ENCODE data around the gene MRGPRF.

The MRGPRF gene

DNA sequence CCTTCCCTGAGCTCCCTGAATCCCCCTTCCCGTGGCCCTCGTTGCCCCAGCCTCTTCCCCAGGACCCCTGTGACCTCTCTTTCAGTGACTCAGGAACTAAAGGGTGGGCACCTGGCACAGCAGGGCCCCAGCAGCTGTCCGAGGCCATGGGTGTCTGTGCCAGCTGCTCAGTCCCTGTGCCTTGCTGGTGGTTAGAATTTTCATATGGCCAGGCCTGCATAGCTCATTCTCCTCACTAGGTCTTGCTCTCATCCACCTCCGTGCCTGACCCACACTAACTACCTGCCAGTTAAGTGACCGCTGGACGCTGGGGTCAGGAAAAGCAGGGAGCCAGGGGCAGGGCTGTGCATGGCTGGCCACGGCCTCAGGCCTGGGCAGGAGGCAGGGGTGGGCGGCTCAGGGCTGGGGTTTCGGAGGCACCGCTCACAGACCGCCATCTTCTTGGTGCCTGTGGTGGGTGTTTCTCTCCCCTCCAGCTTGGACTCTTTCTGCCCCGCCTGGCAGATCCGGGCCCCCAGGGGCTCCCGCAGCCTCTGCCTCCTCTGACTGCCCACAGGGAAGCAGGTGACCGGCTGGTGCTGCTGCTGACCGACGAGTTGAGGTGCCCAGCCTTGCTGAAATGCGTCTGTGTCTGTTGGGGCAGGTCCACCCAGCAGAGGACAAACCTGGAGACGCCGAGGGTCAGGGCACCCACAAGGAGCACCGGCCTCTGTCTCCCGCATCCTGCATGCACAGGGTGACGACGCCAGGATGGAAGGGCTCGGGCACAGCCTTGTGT lies 52.6 kb downstream of the MRGPRF start:
- DNase-seq (ENCODE audit: low read depth): no peak
- no peak overlapping the region for H3K4me3 ChIP-seq (ENCODE audit: control insufficient read depth, low read depth, low read length)
- TF ChIP-seq, protein P1, sequence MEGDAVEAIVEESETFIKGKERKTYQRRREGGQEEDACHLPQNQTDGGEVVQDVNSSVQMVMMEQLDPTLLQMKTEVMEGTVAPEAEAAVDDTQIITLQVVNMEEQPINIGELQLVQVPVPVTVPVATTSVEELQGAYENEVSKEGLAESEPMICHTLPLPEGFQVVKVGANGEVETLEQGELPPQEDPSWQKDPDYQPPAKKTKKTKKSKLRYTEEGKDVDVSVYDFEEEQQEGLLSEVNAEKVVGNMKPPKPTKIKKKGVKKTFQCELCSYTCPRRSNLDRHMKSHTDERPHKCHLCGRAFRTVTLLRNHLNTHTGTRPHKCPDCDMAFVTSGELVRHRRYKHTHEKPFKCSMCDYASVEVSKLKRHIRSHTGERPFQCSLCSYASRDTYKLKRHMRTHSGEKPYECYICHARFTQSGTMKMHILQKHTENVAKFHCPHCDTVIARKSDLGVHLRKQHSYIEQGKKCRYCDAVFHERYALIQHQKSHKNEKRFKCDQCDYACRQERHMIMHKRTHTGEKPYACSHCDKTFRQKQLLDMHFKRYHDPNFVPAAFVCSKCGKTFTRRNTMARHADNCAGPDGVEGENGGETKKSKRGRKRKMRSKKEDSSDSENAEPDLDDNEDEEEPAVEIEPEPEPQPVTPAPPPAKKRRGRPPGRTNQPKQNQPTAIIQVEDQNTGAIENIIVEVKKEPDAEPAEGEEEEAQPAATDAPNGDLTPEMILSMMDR (conservative IDR thresholded peaks at IDR 0.05; ENCODE audit: control insufficient read depth, insufficient read depth, low read depth, low read length): no peak

DNA sequence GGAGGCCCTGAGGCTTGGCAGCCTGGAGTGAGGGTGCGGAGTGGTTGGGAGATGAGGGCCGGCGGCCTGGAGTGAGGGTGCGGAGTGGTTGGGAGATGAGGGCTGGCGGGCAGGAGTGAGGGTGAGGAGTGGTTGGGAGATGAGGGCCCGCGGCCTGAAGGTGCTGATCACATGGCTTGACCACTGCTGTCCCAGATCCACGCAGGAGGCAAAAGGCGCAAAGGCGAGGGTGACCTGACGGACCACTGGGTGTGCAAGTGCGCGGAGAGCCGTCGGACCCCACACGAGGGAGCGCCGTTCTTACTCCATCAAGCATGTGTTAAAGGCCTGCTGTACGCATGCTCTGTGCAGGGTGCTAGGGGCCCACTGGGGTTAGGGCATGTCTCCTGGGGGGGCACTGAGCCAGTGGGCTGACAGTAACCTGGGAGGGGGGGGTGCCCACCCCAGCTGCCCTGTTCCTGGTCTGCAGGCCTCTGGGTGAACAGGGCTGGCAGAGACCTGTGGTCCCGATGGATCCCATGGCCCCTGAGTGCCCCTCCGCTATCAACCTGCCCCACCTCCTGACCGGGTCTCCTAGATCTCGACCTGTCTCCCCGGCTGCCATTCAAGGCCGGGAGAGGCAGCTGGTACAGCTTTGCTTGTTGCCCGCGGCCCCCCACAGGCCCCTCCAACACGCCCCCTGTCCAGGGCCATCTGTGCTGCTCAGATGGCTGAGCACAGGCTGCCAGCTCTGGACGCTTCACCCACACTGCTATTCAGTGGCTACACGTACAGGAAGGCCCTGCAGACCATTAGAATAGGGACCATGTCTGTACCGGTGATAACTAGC lies 53.4 kb downstream of the MRGPRF start:
- no peak overlapping the region for H3K4me3 ChIP-seq (ENCODE audit: control insufficient read depth, low read depth, low read length)
- DNase-seq (ENCODE audit: low read depth): no peak
- TF ChIP-seq, protein P1 (conservative IDR thresholded peaks at IDR 0.05; ENCODE audit: control insufficient read depth, insufficient read depth, low read depth, low read length): no peak

DNA sequence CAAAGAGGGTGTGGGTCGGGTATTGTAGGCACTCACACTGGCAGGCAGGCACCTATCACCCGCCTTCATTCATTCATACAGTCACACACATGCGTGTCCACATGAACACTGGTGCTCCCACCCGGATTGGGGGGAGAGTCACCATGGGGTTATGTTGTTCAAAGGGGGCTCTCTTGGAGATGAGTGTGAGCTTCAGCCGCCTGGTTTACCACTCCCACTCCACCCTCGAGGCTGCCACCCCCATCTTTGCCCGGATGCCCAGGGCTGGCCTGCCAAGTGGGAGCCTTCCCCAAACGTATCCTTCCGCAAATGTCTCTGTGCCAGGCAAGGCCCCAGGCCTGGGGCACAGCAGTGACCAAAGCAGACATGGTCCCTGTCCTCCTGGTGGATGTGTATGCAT lies 54.8 kb downstream of the MRGPRF start:
- TF ChIP-seq, protein P1 (conservative IDR thresholded peaks at IDR 0.05; ENCODE audit: control insufficient read depth, insufficient read depth, low read depth, low read length): no peak
- no peak overlapping the region for H3K4me3 ChIP-seq (ENCODE audit: control insufficient read depth, low read depth, low read length)
- DNase-seq (ENCODE audit: low read depth): no peak

DNA sequence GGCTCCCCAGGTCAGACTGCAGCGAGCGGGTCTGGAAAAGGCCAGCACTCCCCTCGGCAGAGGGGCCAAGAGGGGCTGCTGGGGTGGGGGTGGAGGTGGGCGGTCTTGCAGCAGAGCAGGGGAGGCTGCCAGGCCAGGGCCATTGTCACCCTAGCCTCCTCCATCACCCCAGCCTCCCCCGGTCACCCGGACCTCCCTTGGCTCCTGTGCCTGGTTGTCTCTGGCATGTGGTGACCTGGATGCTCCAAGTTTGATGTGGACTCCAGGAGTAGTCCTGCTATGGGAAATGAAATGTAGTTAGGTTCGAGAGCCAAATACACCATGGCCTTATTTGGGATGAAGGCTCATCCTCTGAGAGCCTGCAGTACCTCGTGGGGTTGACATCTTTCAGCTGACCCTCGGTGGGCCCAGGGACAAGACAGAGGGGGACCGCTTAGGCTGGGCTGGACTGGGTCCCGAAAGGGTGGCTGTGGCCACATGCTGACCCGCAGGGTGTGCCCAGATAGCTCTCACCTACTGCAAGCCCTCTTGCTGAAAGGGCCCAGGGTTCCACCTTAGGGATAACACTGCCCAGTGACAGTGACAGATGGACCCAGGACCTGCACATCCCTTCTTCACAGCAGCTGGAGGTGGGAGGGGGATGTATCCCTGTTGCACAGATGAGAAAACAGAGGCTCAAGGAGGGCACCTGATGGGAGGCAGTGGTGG lies 56.3 kb downstream of the MRGPRF start:
- DNase-seq (ENCODE audit: low read depth): no peak
- H3K4me3 ChIP-seq (ENCODE audit: control insufficient read depth, low read depth, low read length): no peak overlapping the region
- TF ChIP-seq, protein P1 (conservative IDR thresholded peaks at IDR 0.05; ENCODE audit: control insufficient read depth, insufficient read depth, low read depth, low read length): no peak

DNA sequence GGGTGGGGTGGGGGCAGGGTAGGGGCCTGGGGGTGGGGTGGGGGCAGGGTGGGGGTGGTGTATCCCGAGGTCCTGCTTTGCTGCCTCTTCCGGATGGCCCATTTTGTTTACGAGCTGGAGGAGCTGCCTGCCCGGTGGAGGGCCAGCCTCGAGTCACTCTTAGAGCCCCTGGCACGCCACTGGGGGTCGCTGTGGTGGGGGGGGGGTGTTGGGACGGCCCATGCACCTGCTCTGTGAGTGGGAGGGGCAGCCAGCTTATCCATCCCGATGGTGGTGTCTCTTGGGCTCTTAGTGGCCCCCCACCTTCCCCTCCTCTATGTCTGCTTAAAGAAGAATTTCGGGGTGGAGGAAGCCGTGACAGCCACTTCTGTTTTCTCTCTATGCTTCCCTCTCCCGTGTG lies 56.9 kb downstream of the MRGPRF start:
- no peak for DNase-seq (ENCODE audit: low read depth)
- TF ChIP-seq, protein P1 (conservative IDR thresholded peaks at IDR 0.05; ENCODE audit: control insufficient read depth, insufficient read depth, low read depth, low read length): no peak
- no peak overlapping the region for H3K4me3 ChIP-seq (ENCODE audit: control insufficient read depth, low read depth, low read length)

DNA sequence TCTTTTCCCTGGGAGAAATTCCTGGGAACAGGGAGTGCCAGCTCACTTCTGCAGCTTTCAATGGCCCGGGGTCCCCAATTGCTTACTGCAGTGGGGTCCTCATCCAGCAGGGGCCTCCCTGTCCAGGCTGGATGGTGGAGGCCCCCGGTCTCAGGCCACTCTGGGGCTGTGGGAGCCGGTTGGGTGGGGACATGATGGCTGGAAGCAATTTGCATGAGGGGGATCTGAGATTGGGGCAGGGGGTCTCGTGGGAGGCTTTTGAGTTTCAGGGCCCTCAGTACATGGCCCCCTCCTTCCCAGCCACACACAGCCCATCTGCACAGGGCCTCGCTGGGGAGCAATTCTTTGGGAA lies 57.5 kb downstream of the MRGPRF start:
- no peak for DNase-seq (ENCODE audit: low read depth)
- TF ChIP-seq, protein P1 (conservative IDR thresholded peaks at IDR 0.05; ENCODE audit: control insufficient read depth, insufficient read depth, low read depth, low read length): no peak
- H3K4me3 ChIP-seq (ENCODE audit: control insufficient read depth, low read depth, low read length): no peak overlapping the region
